ENCODE data around the gene RHBDD3.
A peak's percentile ranks its signal among the peaks of the same experiment; 100 is the strongest.

Gene RHBDD3

DNA sequence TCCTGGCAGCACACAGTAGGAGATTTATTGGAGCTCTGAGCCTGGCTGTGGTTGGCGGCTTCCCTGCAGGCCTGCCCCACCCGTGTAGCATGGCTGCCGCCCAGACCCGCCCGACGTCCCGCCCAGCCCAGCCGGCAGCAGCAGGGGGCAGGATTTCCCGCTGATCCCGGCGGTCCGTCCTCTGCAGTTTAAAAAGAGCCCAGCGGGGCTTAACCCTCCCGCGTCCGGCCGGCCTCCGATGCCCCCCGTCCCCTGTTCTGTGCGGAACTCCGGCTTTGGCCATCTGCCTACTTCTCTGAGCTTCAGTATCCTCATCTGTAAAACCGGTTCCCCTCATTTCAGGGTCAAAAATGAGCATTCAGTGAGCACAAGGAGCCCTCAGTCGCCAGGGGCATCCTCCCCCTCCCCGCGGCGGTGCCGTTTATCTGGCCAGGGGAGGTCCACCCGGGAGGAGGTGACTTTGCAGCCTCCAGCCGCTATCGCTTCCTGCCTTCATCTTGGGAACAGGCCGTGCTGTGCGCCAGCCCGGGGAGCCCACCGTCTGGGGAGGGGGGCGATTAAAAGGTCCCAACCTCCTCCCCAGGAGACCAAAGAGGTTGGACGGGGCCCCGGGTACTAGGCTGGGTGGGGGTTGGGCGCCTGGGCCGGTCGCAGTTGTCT, 38.5 kb upstream of the RHBDD3 start, which contains the start of gene GAS2L1:
Gene GAS2L1, plus strand, starts transcription at position 476 of the 660 bp plus-strand sequence. CDS start 1,456 bp downstream, outside the sequence.
- peak; percentile 49 for DNase-seq

DNA sequence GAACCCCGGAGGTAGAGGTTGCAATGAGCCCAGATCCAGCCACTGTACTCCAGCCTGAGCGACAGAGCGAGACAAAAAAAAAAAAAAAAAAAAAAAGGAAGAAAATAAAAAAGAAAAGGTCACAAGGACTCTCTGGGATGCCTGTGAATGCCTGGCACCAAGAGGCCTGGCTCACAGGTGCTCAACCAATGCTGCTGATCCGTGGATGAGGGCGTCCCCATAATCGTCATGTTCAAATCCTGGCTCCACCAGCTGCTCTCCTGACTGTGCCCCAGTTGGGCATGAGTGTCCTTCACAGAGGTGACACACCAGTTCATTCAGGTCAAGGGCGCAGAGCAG, 38.0 kb upstream of the RHBDD3 start:
- DNase-seq: no peak

DNA sequence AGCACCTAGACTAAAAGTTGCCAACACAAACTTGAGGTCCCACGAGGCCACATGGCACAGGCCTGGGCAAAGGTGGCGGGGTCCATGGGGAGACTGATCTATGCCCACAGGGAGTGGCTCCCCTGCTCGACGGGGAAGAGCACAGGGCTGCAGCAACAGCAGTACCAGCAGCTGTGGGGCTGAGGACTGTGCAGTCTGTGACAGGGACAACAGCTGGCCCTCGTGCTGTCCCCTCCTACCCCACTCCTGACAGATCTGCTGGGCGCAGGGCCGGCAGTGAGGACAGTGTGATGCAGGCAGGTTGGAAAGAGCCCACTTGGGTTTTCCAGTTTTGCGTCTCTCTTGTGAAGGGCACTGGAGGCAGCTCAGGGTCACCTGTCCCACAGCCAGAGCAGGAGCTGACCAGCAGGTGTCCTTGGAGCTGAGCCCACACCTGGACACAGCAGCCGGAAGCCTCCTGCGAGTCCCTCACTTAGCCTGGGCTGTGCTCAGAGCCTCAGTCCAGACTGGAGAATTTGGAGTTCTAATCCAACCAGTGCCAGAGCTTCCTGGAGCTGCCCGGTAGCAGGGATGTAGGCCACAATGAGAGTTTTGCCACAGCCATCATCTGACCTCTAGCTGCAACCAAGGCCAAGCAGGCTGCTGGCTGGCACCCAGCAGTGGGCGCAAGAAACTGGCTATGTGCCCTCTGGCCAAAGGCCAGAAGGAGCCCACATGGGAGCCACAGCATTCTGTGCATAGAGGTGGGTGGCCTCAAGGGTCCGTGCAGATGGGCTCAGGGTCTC, 35.1 kb upstream of the RHBDD3 start:
- no peak for DNase-seq

DNA sequence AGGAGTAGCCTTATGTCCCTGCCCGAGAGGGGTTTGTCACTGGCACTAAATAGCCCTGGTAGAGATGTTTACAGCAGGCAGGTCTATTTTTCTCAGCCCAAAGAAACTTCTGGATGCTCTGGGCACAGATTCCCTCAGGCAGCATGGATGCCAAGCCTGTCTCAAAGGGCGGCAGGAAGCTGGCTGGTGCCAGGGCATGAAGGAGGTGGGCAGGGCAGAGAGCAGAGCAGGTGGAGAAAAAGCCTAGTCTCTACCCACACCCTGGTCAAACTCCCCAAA, 34.6 kb upstream of the RHBDD3 start:
- DNase-seq: no peak

DNA sequence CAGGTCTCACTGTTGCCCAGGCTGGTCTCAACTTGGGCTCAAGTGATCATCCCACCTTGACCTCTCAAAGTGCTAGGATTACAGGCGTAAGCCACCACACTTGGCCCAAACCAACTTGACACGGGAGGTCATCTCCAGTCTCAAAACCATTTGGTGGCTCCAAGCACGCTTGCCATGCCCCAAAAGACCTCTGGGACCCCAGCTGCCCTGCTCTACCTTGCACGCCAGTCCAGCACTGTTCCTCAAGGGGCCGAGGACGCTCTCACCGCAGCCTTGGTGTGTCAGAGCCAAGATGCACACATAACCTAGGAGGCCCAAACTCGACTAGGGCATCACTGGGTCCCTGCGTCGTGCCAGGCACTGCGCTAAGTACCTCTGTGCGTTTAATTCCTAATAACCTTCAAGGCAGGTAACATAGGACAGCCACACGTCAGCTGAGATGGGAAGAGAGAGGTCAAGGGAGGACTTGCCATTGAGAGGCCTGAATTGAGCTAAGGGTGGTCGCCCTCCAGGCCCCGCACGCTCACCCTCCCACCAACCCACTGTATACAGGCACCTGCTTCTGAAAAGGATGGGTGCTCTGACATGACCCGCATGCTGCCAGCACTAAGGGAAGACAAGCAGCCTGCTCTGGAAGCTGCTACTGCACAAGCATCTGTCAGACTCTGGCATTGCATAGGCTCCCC, 34.1 kb upstream of the RHBDD3 start:
- DNase-seq: no peak

DNA sequence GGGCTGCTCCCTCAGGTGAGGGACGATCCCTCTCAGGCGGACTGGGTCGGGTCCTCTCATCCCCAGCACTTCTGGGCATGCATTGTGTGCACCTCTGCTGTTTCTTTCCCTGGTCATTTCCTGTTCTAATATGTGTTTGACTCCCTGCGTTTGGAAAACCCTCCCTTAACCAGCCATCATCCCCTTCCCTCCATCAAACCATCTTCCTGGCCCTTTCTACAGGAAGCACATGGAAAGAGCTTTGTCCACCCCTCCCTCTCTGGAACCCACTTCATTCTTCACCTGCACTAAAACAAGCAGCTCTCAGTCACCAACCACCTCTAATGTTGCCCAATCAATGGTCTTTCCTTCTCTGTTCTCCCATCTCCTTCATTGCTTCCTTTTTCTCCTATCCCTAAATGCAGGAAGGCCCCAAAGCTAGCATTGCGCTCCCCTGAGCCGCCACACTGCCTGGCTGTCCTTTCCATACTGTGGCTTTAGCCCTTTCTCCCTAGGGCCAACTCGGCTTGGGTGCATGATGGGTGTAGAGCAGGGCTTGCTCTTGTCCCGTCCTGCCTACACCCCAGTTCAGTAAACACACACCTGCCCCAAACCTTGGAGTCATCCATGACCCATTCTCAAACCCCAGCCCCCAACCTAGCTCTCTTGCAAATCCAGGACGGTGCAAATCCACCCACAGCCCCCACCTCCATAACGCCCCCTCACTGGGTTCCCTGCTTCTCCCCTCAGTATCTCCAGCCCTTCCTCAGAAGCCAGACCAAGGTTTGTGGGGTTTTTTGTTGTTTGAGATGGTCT, 33.2 kb upstream of the RHBDD3 start:
- DNase-seq: no peak

DNA sequence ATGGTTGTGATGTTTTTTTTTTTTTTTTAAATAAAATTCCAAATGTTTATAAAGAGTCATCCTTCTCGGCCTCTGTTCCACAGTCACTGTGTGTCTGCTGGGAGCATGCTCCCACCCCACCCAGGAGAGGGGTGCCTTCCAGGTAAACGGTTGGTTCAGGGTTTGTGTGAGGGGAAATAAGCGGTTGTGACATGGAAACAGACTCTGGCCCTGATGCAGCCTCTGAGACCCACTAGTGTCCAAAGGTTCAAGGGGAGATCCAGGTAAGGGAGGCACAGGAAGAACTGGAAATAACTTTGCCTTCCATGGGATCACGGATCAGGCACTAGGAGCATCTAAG, 32.7 kb upstream of the RHBDD3 start:
- no peak for DNase-seq

DNA sequence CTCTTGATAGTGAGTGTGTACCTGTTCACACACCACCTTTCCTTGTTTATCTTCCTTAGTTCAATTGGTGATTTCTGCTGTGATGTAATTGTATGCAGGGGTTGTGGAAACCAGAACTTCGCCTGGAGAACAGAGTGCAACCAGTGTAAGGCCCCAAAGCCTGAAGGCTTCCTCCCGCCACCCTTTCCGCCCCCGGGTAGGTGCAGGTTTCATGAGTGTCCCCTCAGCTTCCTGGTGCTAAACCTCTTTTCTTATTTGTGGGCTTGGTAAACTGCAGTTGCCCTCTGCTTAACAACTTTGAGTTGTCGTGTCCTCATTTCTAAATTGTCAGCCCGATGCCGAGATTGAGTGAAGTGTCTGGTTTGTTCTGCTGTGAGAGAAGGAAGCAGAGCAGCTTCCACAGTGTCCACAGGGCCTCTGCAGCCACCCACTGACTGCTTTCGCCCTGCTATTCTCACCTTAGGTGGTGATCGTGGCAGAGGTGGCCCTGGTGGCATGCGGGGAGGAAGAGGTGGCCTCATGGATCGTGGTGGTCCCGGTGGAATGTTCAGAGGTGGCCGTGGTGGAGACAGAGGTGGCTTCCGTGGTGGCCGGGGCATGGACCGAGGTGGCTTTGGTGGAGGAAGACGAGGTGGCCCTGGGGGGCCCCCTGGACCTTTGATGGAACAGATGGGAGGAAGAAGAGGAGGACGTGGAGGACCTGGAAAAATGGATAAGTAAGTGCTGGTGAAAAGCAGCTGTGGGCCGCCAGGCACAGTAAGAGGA, 31.5 kb upstream of the RHBDD3 start:
- DNase-seq: no peak

DNA sequence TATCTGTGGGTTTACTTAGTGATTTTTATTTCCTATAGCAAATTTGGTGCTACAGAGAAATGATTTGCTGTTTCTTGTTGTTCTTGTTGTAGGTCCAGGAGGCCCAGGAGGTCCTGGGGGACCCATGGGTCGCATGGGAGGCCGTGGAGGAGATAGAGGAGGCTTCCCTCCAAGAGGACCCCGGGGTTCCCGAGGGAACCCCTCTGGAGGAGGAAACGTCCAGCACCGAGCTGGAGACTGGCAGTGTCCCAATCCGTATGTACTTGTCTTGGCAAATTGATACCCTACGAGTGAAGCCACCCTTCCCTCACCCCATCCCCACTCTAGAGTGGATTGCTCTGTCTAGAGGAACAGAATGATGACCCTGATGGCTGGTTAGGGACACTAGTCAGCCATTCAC, 30.9 kb upstream of the RHBDD3 start:
- no peak for DNase-seq

DNA sequence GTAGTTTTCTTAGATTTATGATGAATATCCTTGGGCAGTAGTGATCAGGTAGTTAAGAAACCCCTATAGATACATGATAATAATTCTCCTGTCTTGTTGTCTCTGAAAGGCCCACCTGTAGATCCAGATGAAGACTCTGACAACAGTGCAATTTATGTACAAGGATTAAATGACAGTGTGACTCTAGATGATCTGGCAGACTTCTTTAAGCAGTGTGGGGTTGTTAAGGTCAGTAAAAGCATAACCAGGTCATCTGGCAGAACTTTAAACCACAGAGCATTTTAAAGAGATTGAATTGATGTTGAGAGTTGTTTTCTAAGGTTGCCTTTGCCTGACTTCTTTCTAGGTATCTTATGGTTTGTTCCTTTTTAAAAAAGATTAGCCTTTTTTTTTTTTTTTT, 24.6 kb upstream of the RHBDD3 start:
- DNase-seq: no peak

DNA sequence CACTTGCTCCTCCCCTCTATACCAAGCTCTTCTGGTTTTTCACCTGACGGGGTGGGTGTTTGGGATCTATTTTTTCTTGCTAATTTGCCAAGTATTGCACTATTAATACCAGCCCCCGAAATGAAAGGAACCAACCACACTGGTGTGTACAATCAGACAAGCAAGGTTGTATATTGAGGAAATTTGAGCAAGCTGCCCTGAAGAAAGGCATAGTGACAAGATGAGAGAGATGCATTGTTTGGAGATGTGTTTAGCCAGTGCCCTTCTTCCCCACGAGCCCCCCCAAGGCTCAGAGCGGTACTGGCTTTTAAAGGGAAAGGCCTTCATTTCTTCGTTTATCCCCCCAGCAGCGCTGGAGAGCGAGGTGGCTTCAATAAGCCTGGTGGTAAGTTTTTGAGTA, 23.4 kb upstream of the RHBDD3 start:
- DNase-seq: no peak

DNA sequence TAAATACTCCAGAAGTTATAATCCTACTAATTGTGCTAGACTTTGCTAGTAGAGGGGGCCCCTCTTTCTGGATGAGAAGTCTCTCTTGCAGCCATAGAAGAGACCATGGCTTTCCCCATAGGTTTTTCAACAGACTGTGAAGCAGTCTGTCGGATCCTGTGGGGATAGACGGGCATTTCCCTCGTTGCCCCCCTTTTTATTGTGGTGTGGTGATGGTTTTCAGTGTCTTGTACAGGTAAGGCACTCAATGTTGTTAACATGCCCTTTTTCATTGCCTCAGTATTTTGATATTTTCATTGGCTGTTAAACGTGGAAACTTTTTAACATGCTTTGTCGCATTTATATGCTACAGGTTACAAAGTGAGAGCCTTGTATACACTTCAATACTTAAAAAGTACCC, 22.3 kb upstream of the RHBDD3 start:
- no peak for DNase-seq

DNA sequence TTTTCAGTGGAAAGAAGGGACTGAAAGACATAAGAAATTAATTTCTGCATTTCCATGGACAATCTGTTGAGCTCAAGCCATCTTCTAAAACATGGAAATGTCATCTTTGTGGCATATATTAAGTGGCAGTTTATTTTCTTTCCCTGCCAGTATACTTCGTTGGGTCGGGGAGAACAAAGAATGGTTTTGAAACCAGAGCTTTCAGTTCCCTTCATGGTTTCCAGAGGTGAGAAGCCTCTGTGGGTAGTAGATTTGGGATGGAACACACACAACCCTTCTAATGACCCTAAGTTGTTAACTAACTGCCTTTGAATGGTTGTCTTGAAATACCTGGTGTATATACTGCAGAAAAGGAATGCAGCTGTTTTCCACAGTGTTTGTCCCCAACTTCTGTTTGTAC, 21.1 kb upstream of the RHBDD3 start:
- DNase-seq: no peak

DNA sequence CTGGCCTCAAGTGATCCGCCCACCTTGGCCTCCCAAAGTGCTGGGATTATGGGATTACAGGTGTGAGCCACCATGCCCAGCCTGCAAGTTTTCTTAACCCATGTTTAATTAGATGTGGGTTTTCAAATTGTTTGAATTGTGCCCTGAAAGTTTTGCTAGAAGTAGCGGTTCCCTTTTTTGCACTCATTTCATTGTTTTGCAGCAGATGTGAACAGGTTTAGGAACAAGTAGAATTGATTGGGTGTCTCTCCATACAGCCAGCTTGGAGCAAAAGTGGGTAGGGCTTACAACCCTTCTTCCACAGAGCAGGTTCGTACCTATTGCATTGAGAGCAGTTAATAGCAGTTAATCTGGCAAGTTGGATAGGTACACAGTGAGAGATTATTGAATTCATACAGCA, 16.4 kb upstream of the RHBDD3 start:
- DNase-seq: no peak

DNA sequence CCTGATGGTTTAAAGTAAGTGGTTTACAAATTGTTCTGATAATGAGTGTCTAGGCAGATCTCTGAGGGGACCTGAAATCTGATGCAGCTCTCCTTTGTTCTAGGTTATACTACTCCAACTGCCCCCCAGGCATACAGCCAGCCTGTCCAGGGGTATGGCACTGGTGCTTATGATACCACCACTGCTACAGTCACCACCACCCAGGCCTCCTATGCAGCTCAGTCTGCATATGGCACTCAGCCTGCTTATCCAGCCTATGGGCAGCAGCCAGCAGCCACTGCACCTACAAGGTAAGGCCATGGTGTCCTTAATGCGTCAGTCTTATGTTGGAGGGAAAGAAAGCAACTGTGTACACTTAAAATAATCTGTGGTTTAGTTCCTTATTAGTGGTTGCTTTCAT, 10.1 kb upstream of the RHBDD3 start:
- DNase-seq: no peak

DNA sequence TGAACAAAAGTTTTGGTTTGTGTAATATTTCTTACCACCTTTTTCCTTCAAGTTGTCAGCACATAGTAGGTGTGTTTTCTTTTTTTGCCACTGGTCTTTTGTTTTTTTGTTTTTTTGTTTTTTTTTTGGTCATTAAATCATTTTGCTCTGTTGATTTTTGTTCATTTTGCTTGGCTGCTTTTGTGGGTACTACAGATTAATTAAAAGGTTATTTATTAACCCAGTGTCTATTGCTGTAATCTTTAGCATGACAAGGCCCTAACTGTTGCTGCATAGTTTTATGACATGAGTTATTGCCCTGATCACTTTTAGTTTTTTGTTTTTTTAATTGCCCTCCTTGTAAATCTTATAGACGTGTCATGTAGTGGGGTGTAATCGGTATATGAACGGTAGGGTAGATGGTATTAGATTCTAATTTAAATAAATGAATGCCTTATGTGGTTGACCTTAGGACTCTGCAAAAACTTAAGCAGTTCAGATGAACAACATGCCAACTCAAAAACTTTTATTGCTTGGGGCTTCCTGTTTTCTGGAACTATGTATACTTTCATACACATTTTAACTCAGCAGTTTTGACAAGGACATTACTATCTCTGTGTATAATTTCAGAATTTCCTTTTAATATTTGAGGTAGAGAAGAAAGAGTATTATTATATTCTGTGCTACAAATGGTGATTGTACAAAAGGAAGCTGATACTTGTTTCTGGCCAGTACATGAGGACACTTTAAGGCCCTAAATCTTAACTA, 8.2 kb upstream of the RHBDD3 start:
- no peak for DNase-seq

DNA sequence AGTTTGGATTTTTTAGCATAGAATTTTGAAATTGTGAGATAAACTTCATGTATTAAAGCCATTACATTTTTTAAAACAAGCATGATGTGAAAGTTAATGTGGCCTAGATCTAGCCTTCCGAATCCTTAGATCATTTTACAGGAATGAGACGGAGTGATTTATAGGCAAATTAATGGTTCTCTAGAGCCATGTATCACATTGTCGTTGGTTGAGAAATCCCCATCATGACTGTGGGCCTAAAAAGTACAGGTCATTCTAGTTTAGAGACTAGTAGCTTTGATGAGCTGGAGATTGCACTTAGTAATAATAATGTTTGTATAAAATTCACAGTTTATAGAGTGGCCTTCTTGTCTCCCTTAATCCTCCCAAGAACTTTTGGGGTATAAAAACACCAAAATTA, 7.4 kb upstream of the RHBDD3 start:
- DNase-seq: no peak

DNA sequence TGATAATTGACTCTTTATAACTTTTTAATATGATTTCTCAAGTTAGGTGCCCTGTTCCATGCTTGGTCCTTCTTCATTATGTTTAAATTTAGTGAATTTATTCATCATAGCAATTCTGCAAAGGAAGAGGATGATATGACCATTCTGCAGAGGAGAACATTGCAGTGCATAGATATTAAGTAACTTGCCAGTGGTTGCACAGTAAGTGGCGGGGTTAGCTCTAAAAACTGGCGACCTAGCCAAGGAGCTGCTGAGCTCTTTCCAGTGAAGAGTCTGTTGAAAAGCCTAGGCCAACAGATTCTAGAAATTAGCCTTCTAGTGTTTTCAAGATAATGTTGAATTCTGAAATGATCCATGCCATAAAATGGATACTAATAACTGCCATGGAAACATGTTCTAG, 4.8 kb upstream of the RHBDD3 start:
- no peak for DNase-seq

DNA sequence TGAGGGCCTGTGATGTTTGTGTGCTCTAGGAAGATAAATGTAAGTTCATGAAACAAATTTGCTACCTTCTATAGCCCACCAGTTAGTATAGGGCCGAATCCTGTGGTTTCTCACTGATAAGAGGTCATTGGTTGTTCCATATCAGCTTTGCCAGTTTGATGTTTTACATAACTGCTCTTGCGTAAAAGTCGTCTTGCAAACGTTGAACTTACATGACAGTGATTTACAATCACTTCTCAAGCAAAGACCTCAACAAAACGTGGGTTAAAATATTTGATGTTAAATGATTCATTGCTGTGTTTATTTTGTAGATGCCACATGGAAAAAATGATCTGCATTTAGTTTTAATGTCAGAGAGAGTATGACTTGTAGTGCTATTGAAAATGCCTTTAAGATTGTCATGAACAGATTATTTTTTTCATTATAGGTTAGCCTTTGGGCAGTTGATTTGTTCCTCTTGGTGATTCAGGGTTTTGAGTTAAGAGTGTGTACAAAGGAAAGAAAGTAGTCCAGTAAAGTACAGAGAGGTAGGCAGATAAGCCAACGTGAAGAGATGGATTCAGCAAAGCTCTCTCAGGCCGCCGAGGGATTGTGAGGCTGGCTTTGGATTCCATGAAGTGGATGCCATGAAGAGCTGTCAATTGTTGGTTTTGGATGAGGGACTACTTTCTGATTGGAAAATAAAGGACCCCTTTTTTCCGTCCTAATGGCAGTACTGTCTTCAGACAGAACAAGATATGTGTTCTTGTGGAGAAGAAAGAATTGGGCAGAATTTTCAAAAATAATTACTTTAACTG, 2.9 kb upstream of the RHBDD3 start:
- DNase-seq: no peak

DNA sequence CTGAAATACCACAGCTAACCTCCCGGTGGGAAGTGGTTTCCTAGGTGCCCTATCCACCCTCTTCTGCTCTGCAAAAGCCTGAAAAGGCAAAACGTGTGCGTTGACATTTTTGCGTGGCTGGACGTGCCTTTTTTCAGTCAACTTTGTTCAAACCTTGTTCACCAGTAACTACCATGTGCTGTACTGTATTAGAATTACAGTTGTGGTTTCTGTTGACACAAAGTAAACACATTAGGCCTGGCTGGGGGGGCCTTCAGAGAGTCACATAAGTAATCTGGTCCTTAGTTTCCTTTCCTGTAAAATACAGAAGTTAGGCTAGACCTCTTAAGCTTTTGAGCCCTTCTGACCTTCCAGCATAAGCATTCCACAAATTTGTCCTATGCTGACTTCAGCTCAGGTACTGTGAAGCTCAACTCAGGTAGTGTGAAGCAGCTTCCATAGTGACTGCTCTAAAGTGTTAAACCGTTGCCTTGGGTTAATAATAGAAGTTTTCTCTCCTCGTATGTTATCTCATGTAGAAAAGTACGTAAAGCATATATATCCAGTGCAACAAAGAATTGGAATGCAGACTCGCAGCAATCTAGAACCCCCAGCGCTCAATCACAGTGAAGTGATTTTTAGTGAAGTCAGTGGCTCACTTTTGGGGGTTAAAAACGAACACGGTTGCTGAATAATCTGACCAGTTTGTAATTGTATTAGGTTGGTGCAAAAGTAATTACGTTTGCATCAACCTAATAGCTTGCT, 2.1 kb upstream of the RHBDD3 start:
- DNase-seq: no peak

DNA sequence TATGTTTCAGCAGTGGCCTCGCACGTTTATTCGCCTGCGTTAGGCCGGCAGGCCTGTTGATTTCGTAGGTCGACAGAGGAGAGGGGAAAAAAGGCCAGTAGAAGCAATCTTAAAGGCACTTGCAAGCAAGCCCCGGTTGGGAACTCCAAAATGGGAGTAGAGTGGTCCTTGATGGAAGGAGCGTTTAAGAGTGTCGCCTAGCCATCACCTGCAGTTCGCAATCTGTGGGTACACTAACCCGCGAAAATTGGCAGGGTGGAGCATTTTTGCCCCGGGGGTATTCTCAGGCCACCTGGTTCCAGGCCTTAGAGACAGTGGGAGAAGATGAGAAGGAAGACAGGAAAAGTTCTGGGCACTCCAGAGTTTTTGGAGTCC, 1.4 kb upstream of the RHBDD3 start:
- no peak for DNase-seq
